Jurkat, Clone E6-1 (cell line): ENCODE measurements around the gene ALPI.
"Not testable (repeated sequence)": the region's sequence is repeated elsewhere in the genome, so short reads cannot be mapped to it uniquely, and the experiment has no call there.

Experiments
- DNase-seq: peaks from one replicate; pipeline ENCODE4 v3.0.0-alpha.2; 2011; ENCODE audit warnings: low read depth, low spot score
- H3K4me3 ChIP-seq: 2 replicates; pipeline ENCODE4 v1.5.1; 2011; ENCODE audit warnings: mild to moderate bottlenecking, low read length, control low read depth, moderate library complexity

The ALPI gene

DNA sequence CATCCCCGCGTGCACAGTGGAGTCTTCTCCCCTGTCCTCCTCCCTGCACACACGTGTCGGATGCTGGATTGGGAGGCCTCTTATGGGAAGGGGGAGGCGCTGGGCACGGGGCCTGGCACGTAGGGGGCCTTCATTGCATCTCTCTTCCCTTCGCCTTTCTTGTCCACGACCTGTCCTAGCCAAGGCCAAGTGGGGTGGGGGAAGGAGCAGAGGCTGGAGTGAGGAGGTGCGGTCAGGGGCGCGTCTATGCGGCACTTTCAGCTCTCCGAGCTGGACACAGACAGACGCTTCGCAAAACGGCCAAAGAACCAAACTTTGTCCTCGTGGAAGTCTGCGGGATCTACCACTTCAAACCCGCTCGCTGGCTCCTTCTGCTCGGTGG lies 35.9 kb upstream of the ALPI start:
- H3K4me3 ChIP-seq, result no peak overlapping the region
- no peak for DNase-seq

DNA sequence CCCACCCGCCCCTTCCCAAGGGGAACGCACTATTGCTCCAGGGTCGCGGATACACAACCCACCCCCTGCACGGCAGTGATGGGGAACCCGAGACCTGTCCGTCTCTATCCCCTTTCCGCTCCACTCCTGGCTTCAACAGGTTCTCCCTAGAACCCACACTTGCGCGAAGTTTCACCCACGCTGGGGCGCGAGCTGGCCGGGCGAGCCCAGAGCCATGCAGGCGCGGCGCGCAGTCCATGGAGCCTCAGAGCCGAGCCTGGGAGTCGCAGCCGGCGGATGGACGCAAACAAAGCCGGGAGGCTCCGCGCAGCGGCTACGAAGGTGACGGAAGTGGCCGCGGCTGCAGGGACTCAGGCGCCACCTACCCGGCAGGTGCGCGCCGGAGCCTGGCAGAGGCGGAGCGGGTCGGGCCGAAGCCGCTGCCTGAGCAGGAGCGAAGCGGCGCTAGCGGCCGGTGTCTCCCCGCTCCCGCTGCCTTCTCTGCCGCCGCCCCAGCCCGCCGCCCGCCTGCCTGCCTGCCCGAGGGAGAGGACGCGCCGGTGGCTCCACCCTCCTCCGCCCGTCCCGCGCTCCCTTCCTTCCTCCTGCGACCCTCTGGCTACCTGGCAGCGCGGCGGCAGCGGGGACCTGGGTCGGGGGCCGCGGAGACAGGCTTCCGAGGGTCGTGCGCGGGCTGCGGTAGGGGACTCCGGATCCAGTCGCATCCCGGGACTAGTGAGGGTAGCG lies 35.3 kb upstream of the ALPI start:
- peak overlapping the region; percentile 20; the same call in 1 of the 2 replicates for H3K4me3 ChIP-seq
- DNase-seq, result peak; percentile 17

DNA sequence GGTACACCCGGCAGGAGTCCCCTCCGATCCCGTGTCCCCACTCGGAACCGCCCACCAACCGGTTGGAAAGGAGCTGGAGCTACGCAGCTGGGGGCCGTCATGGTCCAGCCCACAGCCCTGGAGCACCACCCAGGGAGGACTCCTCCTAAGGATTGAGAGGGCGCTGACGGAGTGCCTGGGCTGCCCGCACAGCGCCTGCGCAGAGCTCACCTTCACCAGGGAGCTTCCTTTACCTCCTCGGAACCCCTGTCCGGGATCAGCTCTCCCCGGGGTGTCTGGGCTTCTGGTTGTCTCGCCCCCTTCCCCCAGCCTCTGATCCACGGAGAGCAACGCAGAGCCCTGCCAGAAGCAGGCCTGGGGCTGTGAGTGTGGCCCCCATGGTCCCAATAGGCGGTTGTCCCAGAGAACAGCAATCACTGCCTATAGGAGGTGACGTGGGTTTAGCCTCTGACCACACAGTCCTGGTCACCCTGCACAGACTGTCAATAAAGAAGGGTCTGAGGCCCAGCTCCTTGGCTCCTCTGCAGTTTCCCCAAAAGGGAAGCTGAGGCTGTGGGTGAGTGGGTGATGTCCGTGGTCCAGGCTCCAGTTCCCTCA lies 34.7 kb upstream of the ALPI start:
- no peak overlapping the region for H3K4me3 ChIP-seq
- no peak for DNase-seq

DNA sequence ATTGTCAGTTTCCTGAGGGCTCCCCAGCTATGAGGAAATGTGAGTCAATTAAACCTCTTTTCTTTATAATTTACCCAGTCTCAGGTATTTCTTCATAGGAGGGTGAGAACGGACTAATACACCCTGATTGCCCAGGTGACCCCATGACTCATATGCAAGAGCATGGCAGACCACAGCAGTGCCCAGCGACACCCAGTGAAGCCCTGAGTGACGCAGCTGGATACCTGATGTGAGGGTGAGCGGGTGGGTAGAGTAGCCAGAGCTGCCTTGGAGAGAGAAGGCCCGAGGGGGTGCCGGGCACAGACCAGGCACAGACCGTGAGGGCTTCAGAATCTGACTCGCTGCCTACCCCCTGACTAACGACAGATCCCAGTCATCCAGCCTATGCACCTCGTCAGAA lies 33.9 kb upstream of the ALPI start:
- H3K4me3 ChIP-seq, result no peak overlapping the region
- no peak for DNase-seq

DNA sequence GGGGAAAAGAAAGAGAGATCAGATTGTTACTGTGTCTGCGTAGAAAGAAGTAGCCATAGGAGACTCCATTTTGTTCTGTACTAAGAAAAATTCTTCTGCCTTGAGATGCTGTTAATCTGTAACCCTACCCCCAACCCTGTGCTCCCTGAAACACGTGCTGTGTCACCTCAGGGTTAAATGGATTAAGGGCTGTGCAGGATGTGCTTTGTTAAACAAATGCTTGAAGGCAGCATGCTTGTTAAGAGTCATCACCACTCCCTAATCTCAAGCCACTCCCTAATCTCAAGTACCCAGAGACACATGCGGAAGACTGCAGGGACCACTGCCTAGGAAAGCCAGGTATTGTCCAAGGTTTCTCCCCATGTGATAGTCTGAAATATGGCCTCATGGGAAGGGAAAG lies 33.0 kb upstream of the ALPI start:
- not testable (repeated sequence) for H3K4me3 ChIP-seq, DNase-seq

DNA sequence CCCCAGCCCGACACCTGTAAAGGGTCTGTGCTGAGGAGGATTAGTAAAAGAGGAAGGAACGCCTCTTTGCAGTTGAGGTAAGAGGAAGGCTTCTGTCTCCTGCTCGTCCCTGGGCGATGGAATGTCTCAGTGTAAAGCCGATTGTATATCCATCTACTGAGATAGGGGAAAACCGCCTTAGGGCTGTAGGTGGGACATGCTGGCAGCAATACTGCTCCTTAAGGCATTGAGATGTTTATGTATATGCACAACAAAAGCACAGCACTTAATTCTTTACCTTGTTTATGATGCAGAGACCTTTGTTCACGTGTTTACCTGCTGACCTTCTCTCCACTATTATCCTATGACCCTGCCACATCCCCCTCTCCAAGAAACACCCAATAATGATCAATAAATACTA lies 32.5 kb upstream of the ALPI start:
- not testable (repeated sequence) for H3K4me3 ChIP-seq, DNase-seq

DNA sequence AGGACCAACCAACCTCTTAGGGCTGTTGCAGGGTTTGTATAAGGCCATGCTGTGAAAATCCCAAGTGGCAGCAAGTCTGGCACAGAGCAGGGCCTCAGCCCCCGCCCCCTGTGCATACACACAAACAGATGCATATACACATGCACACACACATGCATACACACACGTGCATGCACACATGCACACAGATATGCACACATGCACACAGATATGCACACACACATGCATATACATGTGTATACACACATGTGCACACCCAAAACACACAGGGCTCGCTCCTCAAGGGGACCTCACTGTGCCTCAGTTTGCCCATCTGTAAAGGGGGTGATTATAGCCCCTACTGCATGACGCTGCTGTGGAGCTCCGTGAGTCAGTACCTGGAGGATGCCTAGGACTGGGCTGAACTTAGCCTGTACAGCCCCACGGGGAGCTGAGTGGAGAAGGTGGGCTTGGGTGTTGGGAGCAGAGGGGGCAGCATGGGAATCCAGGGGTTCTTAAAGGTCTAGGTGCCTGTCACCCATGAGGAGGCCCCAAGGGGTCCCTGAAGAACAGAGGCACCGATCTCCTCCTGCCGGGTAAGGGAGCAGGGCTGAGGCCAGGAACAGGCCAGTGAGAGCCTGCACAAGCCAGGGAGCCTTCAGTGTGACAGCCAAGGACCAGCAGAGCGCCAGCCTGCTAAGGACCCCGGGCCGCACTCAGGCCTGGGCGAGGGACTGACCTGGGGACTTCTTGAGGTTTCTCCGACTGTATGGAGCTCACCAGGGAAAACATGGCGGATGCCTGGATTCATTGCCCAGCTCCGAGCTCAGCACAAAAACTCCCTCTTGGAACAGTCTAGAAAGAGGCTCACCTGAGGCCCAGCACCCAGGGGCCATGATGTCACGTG lies 24.0 kb upstream of the ALPI start:
- DNase-seq, result no peak
- no peak overlapping the region for H3K4me3 ChIP-seq

DNA sequence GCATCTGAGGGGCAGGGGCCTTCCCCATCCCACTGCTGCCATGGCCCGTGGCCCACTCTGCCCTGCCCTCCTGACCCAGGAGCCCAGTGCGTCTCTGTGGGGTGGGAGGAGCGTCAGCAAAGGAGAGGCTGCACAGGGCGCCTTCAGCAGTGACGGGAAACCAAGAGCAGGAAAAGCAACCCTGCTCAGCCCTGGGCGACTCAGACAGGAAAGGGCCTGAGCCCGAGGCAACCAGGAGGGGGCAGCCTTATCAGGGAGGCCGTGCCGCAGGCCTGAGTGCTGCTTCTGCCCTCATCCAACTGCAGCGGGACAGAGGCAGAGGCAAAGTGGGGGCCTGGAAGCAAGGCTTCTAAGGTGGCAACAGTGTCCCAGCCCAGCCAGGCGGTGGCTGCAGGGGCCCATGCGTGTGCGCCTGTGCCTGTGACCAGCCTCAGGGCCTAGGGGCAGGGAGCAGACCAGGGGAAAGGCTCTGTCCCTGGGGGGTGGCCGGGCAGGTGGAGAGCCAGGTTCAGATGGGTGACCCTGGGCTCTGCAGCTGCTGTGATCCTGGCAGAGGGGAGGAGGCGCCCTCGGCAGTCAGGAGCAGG lies 23.3 kb upstream of the ALPI start:
- no peak overlapping the region for H3K4me3 ChIP-seq
- no peak for DNase-seq

DNA sequence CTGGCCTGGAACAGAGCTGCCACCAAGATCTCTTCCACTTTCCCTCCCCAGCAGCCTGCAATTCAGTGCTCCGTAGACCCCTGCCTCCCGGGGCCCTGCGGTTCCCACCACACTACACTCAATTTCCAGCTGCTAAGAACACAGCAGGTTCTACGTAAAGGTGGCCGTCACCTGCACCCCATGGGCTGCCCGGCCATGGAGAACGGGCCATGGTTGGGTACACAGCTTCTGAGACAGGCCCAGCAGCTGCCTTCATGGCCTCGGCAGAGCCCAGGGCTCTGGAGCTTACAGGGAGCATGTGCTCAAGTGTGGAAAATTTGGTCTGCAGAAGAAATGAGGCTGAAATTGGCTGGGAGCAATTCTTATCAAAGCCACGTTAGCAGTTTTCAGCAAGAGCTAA lies 22.3 kb upstream of the ALPI start:
- H3K4me3 ChIP-seq, DNase-seq: not testable (repeated sequence)

DNA sequence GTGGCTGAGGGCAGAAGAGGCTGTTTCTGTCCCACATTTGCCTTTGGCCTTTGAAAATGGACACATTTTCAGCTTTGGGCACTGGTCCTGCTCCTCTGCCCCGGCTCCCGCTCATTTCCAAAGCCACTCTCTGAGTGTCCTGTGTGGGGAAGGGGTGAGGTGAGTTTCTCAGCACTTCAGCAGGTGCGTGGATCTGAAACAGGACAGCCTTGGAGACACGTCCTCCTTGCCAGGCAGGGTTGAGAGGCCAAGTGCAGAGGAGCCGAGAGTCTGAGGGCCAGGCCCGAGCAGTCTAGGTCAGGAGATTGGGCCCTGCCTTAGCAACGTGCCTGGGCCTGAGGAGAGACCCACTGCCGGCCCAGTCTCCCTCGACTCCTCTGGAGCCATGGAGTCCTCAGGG lies 21.9 kb upstream of the ALPI start:
- H3K4me3 ChIP-seq, result no peak overlapping the region
- DNase-seq, result no peak

DNA sequence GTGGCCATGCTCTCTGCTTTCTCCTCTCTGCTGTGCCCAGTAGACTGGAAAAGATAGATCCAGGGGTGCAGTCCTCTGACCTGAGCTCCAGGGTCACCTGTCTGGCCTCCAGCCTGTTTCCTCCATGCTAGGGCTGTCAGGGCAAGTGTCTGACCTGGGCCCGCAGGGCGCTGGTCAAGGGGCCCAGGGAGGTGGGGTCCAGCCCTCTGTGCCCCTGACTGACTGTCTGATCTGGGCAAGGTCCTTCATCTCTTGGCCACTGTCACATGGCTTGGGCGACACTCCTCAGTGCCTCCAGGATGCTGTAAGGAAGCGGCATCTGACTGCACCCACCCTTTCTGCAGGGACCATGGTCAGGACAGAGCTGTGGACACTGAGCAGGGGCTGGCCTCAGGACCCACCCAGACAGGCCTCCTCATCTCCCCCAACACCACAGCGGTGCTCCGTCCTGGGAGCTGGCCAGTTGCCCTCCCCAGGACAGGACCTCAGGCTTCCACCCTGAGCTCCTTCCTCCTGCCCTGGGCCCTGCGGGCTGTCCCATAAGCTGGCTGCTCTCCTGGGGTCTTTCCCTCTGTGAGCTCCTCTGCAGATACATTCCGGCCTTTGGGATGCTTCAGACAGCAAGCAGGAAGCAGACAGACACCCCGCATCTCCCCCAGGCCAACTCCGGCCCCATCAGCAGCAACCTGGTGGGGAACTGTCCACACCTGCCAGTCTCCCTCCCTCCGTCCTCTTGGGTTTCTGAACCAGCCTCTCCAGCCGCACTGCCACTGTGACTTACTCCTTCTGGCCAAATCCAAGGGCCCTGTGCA lies 21.2 kb upstream of the ALPI start:
- no peak for DNase-seq
- no peak overlapping the region for H3K4me3 ChIP-seq

DNA sequence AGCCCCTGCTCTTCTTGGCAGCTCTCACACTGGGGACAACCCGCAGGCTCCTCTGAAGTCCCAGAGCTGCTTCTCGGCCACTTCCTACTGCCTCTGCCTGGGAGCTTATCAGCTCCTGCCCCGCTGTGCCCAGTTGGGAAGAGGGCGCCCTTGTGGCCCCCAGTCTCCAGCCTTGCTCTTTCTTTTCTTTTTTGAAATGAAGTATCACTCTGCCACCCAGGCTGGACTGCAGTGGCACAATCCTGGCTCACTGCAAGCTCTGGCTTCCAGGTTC lies 20.6 kb upstream of the ALPI start:
- DNase-seq, result no peak
- no peak overlapping the region for H3K4me3 ChIP-seq

DNA sequence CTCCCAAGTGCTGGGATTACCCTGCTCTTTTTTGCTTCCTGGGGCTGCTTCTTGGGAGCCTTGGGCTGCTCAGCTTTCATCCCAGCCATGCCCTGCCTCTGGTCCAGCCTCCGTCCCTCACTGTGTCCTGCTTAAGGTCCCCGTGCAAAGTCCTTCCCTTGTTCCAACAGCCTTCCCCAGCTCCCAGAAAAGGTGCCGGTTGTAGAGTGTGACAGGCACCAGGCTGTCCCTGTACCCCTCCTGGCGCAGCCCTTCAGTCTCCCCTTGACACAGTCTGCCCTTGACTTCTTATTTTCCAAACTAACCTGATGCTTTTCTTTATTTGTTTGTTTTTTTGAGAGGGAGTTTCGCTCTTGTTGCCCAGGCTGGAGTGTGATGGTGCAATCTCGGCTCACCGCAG lies 20.1 kb upstream of the ALPI start:
- no peak for DNase-seq

DNA sequence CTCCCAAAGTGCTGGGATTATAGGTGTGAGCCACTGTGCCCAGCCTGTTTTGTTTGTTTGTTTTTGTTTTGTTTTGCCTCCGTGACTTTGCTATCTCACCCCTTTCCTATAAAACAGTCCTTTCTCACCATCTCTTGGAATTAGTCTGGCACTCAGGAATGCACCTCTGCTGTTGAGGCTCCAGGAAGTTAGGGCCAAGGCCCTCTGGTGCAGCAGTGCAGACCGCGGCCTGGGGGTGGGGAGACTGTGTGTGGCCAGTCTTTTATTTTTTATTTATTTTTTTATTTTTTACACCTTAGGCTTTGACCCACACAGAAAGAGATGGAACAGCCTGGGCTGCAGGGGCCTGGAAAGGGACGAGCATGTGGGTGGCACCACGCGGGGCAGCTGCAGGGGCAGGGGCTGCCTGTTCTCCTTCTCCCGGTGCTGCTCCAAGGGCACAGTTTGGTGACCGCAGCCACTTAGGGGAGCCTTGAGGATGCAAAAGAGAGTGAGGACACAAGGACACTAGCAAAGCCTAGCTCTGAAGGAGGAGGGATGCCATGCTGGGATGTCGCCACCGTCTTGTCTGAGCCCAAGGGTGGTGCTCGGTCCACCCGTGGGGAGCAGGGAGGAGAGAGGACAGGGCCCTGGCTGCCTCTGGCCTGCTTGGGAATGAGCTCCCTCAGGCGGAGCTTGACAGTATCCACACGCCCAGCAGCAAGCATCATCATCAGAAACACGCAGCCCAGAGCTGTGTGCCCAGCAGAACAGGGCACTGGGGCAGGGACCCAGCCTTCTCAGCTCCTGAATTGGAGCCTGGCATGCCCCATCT lies 19.4 kb upstream of the ALPI start:
- no peak for DNase-seq
- no peak overlapping the region for H3K4me3 ChIP-seq

More for the DNA sequence above, 20.1 kb upstream of the ALPI start:
- no peak overlapping the region for H3K4me3 ChIP-seq

DNA sequence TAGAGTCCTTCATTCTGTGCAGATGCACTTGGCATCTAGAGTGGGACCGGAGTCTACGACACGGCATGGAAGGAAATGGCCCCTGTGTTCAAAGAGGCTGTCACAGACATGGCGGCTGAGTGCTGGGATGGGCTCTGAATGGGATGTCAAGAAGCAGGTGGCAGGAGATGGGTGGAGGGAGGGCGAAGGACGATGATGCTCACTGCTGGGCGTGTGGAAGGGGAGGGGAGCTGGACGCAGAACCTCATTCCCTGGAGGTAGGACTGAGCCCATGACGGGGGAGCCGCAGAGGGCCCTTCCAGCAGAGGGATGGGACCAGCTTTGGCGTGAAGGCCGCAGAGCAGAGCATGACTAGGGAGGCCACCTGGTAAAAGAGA lies 18.8 kb upstream of the ALPI start:
- no peak overlapping the region for H3K4me3 ChIP-seq
- no peak for DNase-seq

DNA sequence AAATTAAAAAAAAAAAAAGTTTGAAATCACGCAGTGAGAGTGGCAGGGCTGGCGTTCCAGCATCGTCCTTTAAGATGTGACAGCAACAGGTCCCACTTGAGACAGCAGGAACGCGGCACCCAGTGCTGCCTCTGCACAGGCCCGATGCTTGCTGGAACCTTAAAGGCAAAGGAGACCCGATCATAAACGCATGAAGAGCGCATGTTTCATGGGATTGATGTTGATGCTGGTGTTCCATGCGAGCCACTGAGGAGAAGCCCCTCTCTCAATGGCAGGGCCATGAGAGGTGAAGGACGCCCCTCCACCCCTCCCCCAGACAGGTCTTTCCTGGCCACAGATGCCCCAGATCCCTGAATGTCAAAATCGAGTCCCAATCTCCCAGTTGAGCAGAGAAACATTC lies 17.9 kb upstream of the ALPI start:
- no peak overlapping the region for H3K4me3 ChIP-seq
- DNase-seq, result no peak

DNA sequence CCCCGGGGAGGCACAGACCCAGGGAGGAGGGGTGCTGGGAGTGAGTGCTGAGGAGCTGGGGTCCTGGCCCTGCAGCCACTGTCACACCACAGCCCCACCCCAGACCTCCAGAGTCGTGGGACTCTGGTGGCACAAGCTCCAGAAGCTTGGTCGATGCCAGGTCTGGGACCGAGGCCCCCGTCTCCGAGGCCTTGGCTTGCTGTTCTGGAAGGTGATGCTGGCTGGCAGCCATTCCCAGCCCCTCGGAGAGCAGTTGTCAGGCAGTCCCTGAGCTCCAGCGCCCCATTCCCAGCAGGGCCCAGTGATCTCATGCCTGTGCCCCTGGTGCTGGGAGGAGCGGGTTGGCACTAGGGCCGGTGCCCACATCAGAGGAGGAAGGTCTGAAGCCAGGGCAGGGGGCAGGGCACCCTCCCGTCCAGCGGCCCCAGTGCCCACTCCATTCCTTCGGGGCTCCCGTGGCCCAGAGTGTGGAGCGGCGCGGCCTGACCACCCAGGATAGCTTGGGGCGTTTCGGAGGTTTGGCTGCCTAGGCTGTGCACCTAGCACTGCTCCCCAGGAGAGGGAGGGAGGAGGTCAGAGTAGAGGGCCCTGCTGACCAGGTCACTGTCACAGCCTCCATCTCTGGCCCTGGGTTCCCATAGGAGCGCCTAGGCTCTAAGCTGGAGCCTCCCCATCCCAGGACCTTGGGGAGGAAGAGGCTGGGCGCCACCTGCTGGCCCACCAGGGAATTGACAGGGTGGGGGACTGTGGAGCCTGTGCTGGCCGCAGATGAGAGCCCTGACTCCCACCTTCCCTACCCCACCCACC lies 16.8 kb upstream of the ALPI start:
- H3K4me3 ChIP-seq, result no peak overlapping the region
- no peak for DNase-seq

DNA sequence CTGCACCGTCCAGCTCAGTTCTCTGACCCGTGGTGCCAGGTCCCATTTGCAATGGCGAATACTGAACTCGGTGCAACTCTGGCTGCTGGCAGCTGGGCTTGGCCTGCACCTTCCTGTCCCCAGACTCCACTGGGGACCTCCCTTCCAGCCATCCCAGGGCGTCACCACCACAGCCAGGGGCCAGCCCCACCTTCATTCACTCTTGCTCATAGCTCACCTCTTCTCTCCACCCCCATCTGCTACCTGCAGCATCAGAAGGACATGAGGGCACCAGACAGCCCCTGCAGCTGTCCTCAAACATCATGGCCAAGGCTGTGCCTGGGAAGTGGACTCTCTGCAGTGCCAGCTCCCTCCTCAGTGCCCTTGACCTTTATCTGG lies 16.2 kb upstream of the ALPI start:
- H3K4me3 ChIP-seq, result no peak overlapping the region
- DNase-seq, result no peak
